HepG2 (cell line): Measurements from ENCODE around the gene ALCAM. TPM values are rescaled to one million over a fixed set of nuclear protein-coding genes. Genes with fewer than 3 reads are reported as not detected.

Experiments used
- ATAC-seq: fragments of 200-7000 bp; cut with Tn5 transposase; 3 replicates; pipeline ENCODE4 v1.9.1; 2020; ENCODE audit warnings: mild to moderate bottlenecking, moderate library complexity
- BruUV-seq: library from RNA; stranded (reverse); fragments of 400-500 nt; replicated peaks from 2 replicates; lab custom pipeline; 2021; lab: Mats Ljungman, UMichigan
- CTCF ChIA-PET: fragments of 300-600 bp; formaldehyde crosslinking; extraction: SDS; loops from one replicate; lab custom pipeline; 2021; ENCODE audit warnings: low total read pairs, inconsistent platforms, low intra/inter-chr PET ratio; lab: Yijun Ruan, JAX
- POLR2A ChIA-PET: fragments of 350-600 bp; sonication (Branson Sonifier 250); formaldehyde crosslinking; loops from one replicate; lab custom pipeline; 2020; ENCODE audit warnings: antibody characterized with exemption, inconsistent platforms; lab: Yijun Ruan, JAX
- DNase-seq: peaks from one replicate; pipeline ENCODE4 v3.0.0-alpha.2; 2015; ENCODE audit warnings: low spot score
- FAIRE-seq: peaks from 3 replicates; lab custom pipeline; 2011; peaks lifted over from hg19 to GRCh38; lab: Jason Lieb, UNC
- H2AFZ ChIP-seq: one replicate; pipeline ENCODE4 v1.6.1; 2011; ENCODE audit warnings: low read length, inconsistent platforms
- H3K27ac ChIP-seq: fragments of 300-600 bp; 3 replicates; pipeline ENCODE4 v1.8.0; 2011; ENCODE audit warnings: mixed run types, mild to moderate bottlenecking, mixed read lengths, low read length, inconsistent platforms; ENCODE audit not compliant: insufficient read depth; ENCODE audit errors: extremely low read length
- H3K27me3 ChIP-seq, 2 experiments: fragments of 200-600 bp in 1 of 2; 2 replicates in 1 of 2; 3 replicates in 1 of 2; pipeline versions ENCODE4 v1.6.0 to v1.8.0; 2011; ENCODE audit warnings: low read length in 2 of 2, mild to moderate bottlenecking in 2 of 2, moderate library complexity in 2 of 2, inconsistent platforms in 1 of 2; ENCODE audit not compliant: insufficient read depth in 2 of 2, control insufficient read depth in 1 of 2
- H3K36me3 ChIP-seq, 2 experiments: fragments of 200-600 bp in 1 of 2; replicated peaks in 1 of 2; 2 replicates in 1 of 2; 3 replicates in 1 of 2; pipeline versions ENCODE4 v1.5.1 to v1.8.0; 2011; ENCODE audit warnings: low read length in 2 of 2, inconsistent platforms in 1 of 2; ENCODE audit not compliant: insufficient read depth in 2 of 2, control insufficient read depth in 1 of 2
- H3K4me1 ChIP-seq: 2 replicates; pipeline ENCODE4 v1.5.1; 2012; ENCODE audit warnings: low read length, inconsistent platforms; ENCODE audit not compliant: insufficient read depth
- H3K4me2 ChIP-seq: 2 replicates; pipeline ENCODE4 v1.6.0; 2011; ENCODE audit warnings: low read depth, low read length, inconsistent platforms
- H3K4me3 ChIP-seq, 3 experiments: fragments of 200-600 bp in 1 of 3; sonication (generic), shearing (Covaris generic) in 1 of 3; replicated peaks in 1 of 3; 2 replicates each; pipeline ENCODE4 v1.5.1; 2011 to 2016; ENCODE audit warnings: low read length in 3 of 3, inconsistent platforms in 2 of 3, low read depth in 2 of 3, mild to moderate bottlenecking in 2 of 3, control low read depth in 1 of 3, mixed read lengths in 1 of 3; ENCODE audit not compliant: insufficient read depth in 1 of 3
- H3K79me2 ChIP-seq: one replicate; pipeline ENCODE4 v1.6.1; 2011; ENCODE audit warnings: low read length, inconsistent platforms; ENCODE audit not compliant: insufficient read depth
- H3K9ac ChIP-seq: 2 replicates; pipeline ENCODE4 v1.6.0; 2011; ENCODE audit warnings: mild to moderate bottlenecking, low read depth, low read length, inconsistent platforms; ENCODE audit not compliant: insufficient read depth
- H3K9me3 ChIP-seq: 2 replicates; pipeline ENCODE4 v1.5.1; 2012; ENCODE audit warnings: mild to moderate bottlenecking, low read length
- H4K20me1 ChIP-seq: 2 replicates; pipeline ENCODE4 v1.6.0; 2011; ENCODE audit warnings: inconsistent platforms, mild to moderate bottlenecking, low read length, moderate library complexity; ENCODE audit not compliant: insufficient read depth
- GPN1 ChIP-seq: sonication (generic); formaldehyde crosslinking; IDR thresholded peaks from 2 replicates; pipeline ENCODE4 v1.5.1; 2020; ENCODE audit warnings: missing genetic modification reagents, borderline replicate concordance
- HMGXB3 ChIP-seq: sonication (generic); formaldehyde crosslinking; IDR thresholded peaks from 2 replicates; pipeline ENCODE4 v1.4.0; 2020; ENCODE audit warnings: missing genetic modification reagents, borderline replicate concordance
- HNF4G ChIP-seq, 2 experiments: sonication (generic) in 1 of 2; formaldehyde crosslinking in 1 of 2; IDR thresholded peaks; 2 replicates each; pipeline versions ENCODE4 v1.4.0 to v1.6.1; 2011 to 2020; ENCODE audit warnings: borderline replicate concordance in 2 of 2, low read depth in 2 of 2, mild to moderate bottlenecking in 2 of 2, low read length in 1 of 2, missing genetic modification reagents in 1 of 2, moderate library complexity in 1 of 2
- KLF13 ChIP-seq: sonication (generic); formaldehyde crosslinking; IDR thresholded peaks from 2 replicates; pipeline ENCODE4 v1.4.0; 2020; ENCODE audit warnings: mild to moderate bottlenecking, missing genetic modification reagents
- MNT ChIP-seq: fragments of 450-650 bp; IDR thresholded peaks from 2 replicates; pipeline ENCODE4 v1.6.1; 2016
- NAIF1 ChIP-seq: sonication (generic); formaldehyde crosslinking; IDR thresholded peaks from 2 replicates; pipeline ENCODE4 v1.5.0; 2020; ENCODE audit warnings: mild to moderate bottlenecking, missing genetic modification reagents, borderline replicate concordance
- PRMT3 ChIP-seq: sonication (generic); formaldehyde crosslinking; IDR thresholded peaks from 2 replicates; pipeline ENCODE4 v1.8.1; 2022; ENCODE audit warnings: low read depth, mild to moderate bottlenecking, moderate library complexity, missing genetic modification reagents, borderline replicate concordance
- SALL1 ChIP-seq: sonication (generic); formaldehyde crosslinking; IDR thresholded peaks from 2 replicates; pipeline ENCODE4 v1.8.0; 2022; ENCODE audit warnings: mild to moderate bottlenecking, missing genetic modification reagents
- SP2 ChIP-seq: sonication (generic); formaldehyde crosslinking; IDR thresholded peaks from 2 replicates; pipeline ENCODE4 v1.5.1; 2020; ENCODE audit warnings: mild to moderate bottlenecking, missing genetic modification reagents
- ZNF331 ChIP-seq: sonication (generic); formaldehyde crosslinking; IDR thresholded peaks from 2 replicates; pipeline ENCODE4 v1.4.0; 2020; ENCODE audit warnings: missing genetic modification reagents
- ZNF549 ChIP-seq: sonication (generic); formaldehyde crosslinking; IDR thresholded peaks from 2 replicates; pipeline ENCODE4 v1.5.0; 2020; ENCODE audit warnings: missing genetic modification reagents
- ZNF839 ChIP-seq: sonication (generic); formaldehyde crosslinking; IDR thresholded peaks from 2 replicates; pipeline ENCODE4 v1.4.0; 2020; ENCODE audit warnings: missing genetic modification reagents, mild to moderate bottlenecking, borderline replicate concordance
- WGBS: methylation state at CpG from one replicate; pipeline ENCODE4 v1.1.6; 2017; ENCODE audit warnings: low lambda C conversion rate; 5-methylcytosine and 5-hydroxymethylcytosine counted together
- in situ Hi-C: cut with HindIII; loops from 2 replicates; pipeline ENCODE4 v1.10.0; 2017; ENCODE audit warnings: low pct_unique_long_range_greater_than_20kb; ENCODE audit not compliant: extremely low pct_ligation_motif_present
- intact Hi-C: fragments of 100-400 bp; cut with micrococcal nuclease; formaldehyde crosslinking; loops from one replicate; pipeline ENCODE4 v1.10.0; 2022; ENCODE audit not compliant: unreplicated experiment
- polyA plus RNA-seq, 8 experiments: library from polyadenylated mRNA; depleted of rRNA in 3 of 8; stranded (reverse) in 7 of 8; unstranded in 1 of 8; fragments of >200 nt; fragmentation: Illumina TruSeq in 4 of 8; extraction: Trizol in 4 of 8; gene quantifications; 2 replicates each; pipeline versions ENCODE4 v1.2.1 to v1.2.3, GENCODE V29; 2011 to 2016; ENCODE audit warnings: low read depth in 4 of 8, missing spikeins in 1 of 8, mixed read lengths in 1 of 8; ENCODE audit not compliant: insufficient read depth in 1 of 8
- total RNA-seq, 5 experiments: library from RNA; depleted of rRNA; stranded (reverse); fragments of >200 nt; fragmentation: Illumina TruSeq; extraction: Trizol; gene quantifications; 2 replicates each; pipeline ENCODE4 v1.2.3, GENCODE V29; 2016; ENCODE audit warnings: low read depth in 1 of 5

The ALCAM gene
- total and polyA plus RNA-seq, 2 of the 13 experiments (the other 11 are each of a cell fraction or from before 2014, with no cell fraction given): 26.0 to 33.1 TPM

GRCh38 chr3:105515372-105515771, 148.7 kb downstream of the ALCAM start:
- ATAC-seq: no peak
- CTCF ChIA-PET: no interaction called here

GRCh38 chr3:105516972-105517371, 150.3 kb downstream of the ALCAM start:
- ATAC-seq (no peak), FAIRE-seq (no peak), DNase-seq (no peak)
- Histone ChIP-seq H3K4me1 (no peaks in the 10 kb centered on the region), H3K27me3 (no peaks in the 10 kb centered on the region), H2AFZ (no peak overlapping the region), H3K4me3 (no peak overlapping the region), H3K27ac (no peak overlapping the region), H3K9me3 (no peaks in the 10 kb centered on the region), H3K4me2 (no peak overlapping the region), H3K36me3 (no peaks in the 10 kb centered on the region), H3K79me2 (no peaks in the 10 kb centered on the region), H4K20me1 (no peaks in the 10 kb centered on the region; the same call in 1 of the 2 replicates), H3K9ac (no peak overlapping the region)
- CTCF ChIA-PET: no interaction called here
- POLR2A ChIA-PET: interaction anchor here (1.9 kb wide), 1 partner anchor 13 kb away, joined by 5 read pairs; no protein-coding TSS in a partner anchor
- BruUV-seq: no TSS peak
- intact Hi-C loops: loop anchor here (5.0 to 10.0 kb wide), 3 partner anchors 90 to 1522 kb away; no protein-coding TSS in a partner anchor
- in situ Hi-C loops: loop anchor here (25.0 kb wide), 2 partner anchors 305 to 905 kb away; no protein-coding TSS in a partner anchor
- 93% methylated on average over 6 of the region's 6 CpGs for WGBS
- no peak for TF ChIP-seq NAIF1 (CRISPR knock-in tag)
- no peak for TF ChIP-seq PRMT3 (CRISPR knock-in tag)
- no peak for TF ChIP-seq KLF13 (CRISPR knock-in tag)
- TF ChIP-seq SP2: no peak
- TF ChIP-seq ZNF549 (CRISPR knock-in tag): no peak
- no peak for TF ChIP-seq HNF4G (IDR thresholded peaks at IDR 0.05; ENCODE audit: borderline replicate concordance, low read depth, low read length)
- no peak for TF ChIP-seq HNF4G (CRISPR knock-in tag; IDR thresholded peaks at IDR 0.05; ENCODE audit: borderline replicate concordance, low read depth)
- TF ChIP-seq SALL1 (CRISPR knock-in tag): no peak
- TF ChIP-seq GPN1: no peak
- TF ChIP-seq HMGXB3 (CRISPR knock-in tag): no peak
- no peak for TF ChIP-seq ZNF331
- TF ChIP-seq MNT: no peak

More at GRCh38 chr3:105515372-105515771, 148.7 kb downstream of the ALCAM start:
- in situ Hi-C loops: loop anchor here (25.0 kb wide), 2 partner anchors 303 to 903 kb away; no protein-coding TSS in a partner anchor
- intact Hi-C loops: loop anchor here (5.0 to 10.0 kb wide), 3 partner anchors 88 to 1521 kb away; no protein-coding TSS in a partner anchor
- no TSS peak for BruUV-seq
- Histone ChIP-seq H3K4me1 (no peaks in the 10 kb centered on the region), H2AFZ (no peak overlapping the region), H3K27me3 (no peaks in the 10 kb centered on the region)
- TF ChIP-seq ZNF839 (CRISPR knock-in tag): no peak
- TF ChIP-seq, all 625 proteins: peak for 0
- no peak overlapping the region for H3K4me3 ChIP-seq
- 92% methylated on average over 2 of the region's 2 CpGs for WGBS
- no peak overlapping the region for H3K9ac ChIP-seq
- H3K27ac ChIP-seq: no peak overlapping the region
- no peak overlapping the region for H3K4me2 ChIP-seq
- H3K9me3 ChIP-seq: no peaks in the 10 kb centered on the region
- no peaks in the 10 kb centered on the region for H3K36me3 ChIP-seq
- no peak for FAIRE-seq
- DNase-seq: no peak
- no peaks in the 10 kb centered on the region; the same call in 1 of the 2 replicates for H4K20me1 ChIP-seq
- H3K79me2 ChIP-seq: no peaks in the 10 kb centered on the region
- POLR2A ChIA-PET: interaction anchor here (1.2 kb wide), 1 partner anchor 11 kb away, joined by 4 read pairs; no protein-coding TSS in a partner anchor
